Left colon (tissue), 2 donors: ENCODE measurements around the gene CRX. TPM values are rescaled to one million over a fixed set of nuclear protein-coding genes. Genes with fewer than 3 reads are reported as not detected.
"Not testable (repeated sequence)": the region's sequence is repeated elsewhere in the genome, so short reads cannot be mapped to it uniquely, and the experiment has no call there.

Experiments
- ATAC-seq: fragments of 200-7000 bp; cut with Tn5 transposase; one replicate; pipeline ENCODE4 v1.9.1; 2020; ENCODE audit warnings: mild to moderate bottlenecking, moderate library complexity
- DNase-seq, 2 donors: peaks; one replicate each; pipeline ENCODE4 v3.0.0-alpha.2; 2020
- intact Hi-C, 2 donors: fragments of 100-400 bp; cut with DNase I in 1 of 2; cut with micrococcal nuclease in 1 of 2; formaldehyde crosslinking; loops; one replicate each; pipeline versions ENCODE4 v1.11.2 to v1.14.0; 2022; cut with DNase I, micrococcal nuclease
- total RNA-seq, 2 donors: library from RNA; stranded (reverse); fragmentation: NEBNext Ultra II Directional; extraction: Animal tissue kit (Norgen Biotek cat#: 25700); gene quantifications; one replicate each; pipeline ENCODE4 v1.2.1, GENCODE V29; 2021
- donor health status: DM: no; HTN: no; CAD: no.
- donor health status: DM: yes; HTN: yes; CAD: no.

CRX gene
- total RNA-seq, 2 donors from 2014 or later = not detected

DNA sequence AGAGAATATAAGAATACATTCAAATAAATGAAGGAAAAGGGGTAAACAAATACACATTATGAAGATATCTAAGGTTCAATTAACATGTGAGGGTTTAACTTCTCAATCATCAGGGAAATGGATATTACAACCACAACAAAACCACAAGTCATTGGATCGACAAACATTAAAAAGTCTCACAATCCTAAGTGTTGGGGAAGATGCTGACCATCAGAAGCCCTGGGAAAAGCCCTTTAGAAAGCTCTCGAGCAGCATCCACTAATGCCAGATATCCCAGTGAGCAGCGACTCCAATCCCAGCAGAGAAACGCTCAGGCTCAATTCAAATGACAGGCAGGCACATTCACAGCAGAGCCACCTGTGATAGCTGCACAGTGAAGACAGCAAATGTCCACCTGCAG, 20.5 kb upstream of the CRX start:
- DNase-seq (no peak), ATAC-seq (no peak)
- intact Hi-C loops = no loop called here

DNA sequence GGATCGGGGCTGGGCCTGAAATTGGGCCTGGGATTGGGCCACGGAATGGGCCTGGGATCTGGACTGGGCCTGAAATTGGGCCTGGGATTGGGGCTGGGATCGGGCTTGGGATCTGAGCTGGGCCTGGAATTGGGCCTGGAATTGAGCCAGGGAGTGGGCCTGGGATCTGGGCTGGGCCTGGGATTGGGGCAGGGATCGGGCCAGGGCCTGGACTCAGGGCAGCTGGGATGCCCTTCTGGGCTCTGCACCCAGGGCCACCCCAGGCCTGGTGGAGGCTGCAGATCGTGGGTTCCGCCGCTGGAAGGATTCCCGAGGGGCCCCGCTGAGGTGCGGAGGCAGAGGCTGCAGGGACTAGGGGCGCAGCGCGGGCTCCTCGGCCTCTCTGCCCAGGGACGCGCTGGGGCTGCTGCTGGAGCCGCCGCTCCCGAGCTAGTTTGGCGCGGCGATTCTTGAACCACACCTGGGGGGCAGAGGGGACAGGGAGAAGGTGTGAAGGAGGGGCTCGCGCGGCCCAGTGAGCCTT, 19.2 kb upstream of the CRX start:
- intact Hi-C loops = no loop called here
- ATAC-seq = no peak
- DNase-seq = no peak

DNA sequence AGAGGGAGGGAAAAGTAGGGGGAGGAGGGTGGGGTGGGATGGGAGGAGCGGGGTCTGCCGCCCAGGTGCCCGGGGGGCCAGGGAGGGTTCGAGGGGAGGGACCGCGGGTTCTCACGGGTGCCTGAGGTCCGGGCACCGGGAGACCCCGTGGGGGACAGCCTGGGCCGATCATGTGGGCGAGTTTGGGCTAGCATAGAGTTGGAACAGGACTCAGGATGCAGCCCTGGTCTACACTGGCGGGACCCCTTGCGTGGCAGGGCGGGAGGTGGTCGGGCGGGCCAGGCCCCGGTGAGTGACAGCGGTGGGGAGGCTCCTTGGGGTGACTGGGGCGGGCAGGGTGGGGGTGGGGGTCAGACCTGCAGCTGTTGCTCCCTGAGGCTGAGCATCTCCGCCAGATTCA, 18.6 kb upstream of the CRX start:
- DNase-seq, ATAC-seq, intact Hi-C loops: not testable (repeated sequence)

DNA sequence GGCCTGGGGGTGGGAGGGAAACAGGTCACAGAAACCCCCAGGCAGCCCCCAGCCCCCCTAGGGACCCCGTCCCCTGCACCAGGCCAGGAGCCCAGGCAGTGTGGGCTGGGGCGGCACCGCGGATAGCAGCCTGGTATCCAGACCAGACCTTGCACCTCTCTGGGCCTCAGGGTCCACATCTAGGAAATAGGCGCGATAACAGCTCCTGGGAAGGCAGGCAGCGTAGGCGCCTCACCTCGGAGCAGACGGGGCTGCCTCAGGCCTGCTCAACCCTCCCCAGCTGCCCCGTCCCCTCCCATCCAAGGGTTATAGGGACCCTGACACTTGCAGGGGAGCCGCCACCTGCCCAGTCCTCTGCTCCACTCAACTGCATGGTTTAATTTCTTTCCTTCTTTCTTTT, 18.1 kb upstream of the CRX start:
- not testable (repeated sequence) for ATAC-seq

DNA sequence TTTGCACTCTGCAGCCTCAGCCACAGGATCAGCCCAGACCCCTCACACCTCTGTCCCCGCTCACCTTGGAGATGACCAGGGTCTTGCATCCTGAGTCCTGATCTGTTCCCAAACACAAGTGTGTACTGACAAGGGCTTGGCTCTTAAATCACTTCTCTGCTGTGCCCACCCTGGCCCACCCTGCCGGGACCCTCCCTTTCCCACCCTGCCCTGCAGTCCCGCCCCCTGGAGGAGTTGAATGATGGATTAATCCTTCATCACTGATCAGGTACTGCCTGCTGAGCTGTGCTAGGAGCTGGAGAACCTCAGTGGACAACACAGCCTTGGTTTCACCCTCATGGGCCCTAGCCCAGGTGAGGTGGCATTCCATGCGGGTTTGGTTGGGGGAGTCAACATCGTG, 17.3 kb upstream of the CRX start, which contains the start of gene TPRX1:
Gene TPRX1, minus strand, starts transcription at position 101 of the 400 bp plus-strand sequence. Its CDS starts 12 bp downstream, at position 89.
- intact Hi-C loops, ATAC-seq, DNase-seq: not testable (repeated sequence)

More for the DNA sequence above, 18.1 kb upstream of the CRX start:
- DNase-seq, intact Hi-C loops: not testable (repeated sequence)

DNA sequence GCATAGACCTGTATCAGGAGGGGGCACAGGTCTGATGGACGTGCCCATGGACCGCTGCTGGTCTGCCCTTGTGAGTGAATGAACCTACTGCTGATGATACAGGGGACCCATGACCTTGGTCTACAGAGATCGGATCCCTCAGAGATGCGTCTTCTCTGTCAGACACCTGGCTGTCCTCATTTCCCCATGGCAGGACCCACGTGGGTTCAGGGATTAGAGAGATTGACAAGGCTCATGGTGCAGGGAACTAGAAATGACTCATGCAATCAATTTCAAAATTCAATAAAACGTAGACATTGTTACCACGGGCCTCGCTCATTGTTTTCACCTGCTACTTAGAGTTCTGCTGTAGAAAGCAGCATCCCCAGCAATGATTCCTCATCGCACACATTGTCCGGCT, 16.4 kb upstream of the CRX start:
- DNase-seq (no peak), ATAC-seq (no peak)

DNA sequence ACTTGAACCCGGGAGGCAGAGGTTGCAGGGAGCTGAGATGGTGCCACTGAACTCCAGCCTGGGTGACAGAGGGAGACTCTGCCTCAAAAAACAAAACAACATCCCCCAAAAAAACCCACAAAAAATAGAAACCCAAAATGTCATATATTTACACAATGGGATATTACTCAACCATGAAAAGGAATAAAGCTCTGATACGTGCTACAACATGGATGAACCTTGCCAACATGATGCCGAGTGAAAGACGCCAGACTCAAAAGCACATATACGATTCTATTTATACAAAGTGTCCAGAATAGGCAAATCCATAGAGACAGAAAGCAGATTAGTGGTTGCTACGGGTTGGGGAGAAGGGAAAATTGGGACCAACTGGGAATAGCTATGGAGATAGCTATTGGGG, 15.3 kb upstream of the CRX start:
- DNase-seq (no peak), ATAC-seq (no peak)
- intact Hi-C loops = no loop called here

More for the DNA sequence above, 16.4 kb upstream of the CRX start:
- intact Hi-C loops = no loop called here

DNA sequence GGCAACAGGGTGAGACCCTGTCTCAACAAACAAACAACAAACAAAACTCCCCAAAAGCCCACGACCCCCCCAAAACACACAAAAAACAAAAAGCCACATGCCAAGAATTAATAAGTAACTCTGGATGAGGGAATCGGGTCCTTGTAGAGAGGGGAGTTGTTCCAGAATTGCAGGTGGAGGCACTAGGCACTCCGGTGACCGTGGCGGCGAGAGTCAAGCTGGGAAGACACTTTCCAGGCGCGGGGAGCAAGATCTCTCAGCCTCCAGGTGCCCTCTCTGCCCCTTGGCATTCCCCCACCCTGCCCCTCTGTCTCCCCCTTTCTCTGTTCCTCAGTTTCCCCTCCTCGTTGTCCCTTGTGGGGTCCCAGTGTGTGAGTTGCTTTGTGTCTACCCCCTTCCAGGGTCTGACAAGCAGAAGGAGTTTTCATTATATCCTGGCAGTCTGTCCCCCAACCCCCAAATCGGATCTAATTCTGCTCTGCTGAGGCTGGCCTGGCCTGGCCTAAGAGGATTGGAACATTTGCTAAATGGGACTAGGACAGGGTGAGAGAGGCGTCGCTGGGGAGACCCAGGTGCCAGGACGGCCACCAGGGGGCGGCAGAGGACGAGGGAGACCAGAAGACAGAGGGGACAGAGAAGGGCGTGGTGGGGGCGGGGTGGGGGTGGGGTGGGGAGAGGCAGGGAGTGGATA, 8.3 kb upstream of the CRX start:
- peak; percentile 58 to 88 for DNase-seq
- ATAC-seq = peak; percentile 88
- intact Hi-C loops = no loop called here

DNA sequence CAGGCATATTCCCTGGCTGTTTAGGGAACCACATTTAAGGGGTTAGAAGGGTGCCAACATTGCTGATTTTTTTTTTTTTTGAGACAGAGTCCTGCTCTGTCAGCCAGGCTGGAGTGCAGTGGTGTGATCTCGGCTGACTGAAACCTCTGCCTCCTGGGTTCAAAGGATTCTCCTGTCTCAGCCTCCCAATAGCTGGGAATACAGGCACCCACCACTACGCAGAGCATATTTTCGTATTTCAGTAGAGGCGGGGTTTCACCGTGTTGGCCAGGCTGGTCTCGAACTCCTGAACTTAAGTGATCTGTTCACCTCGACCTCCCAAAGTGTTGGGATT, 7.8 kb upstream of the CRX start:
- no peak for DNase-seq
- intact Hi-C loops = no loop called here
- no peak for ATAC-seq

DNA sequence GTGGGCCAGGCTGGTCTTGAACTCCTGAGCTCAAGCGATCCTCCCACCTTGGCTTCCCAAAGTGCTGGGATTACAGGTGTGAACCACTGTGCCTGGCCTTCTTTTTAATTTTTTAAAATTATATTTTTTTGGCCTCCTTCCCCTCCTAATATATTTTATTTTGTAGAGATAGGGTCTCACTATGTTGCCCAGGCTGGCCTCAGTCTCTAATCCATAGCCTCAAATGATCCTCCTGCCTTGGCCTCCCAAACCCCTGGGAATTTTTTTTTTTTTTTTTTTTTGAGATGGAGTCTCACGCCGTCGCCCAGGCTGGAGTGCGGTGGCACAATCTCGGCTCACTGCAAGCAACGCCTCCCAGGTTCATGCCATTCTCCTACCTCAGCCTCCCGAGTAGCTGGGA, 5.5 kb upstream of the CRX start:
- intact Hi-C loops, DNase-seq, ATAC-seq: not testable (repeated sequence)

DNA sequence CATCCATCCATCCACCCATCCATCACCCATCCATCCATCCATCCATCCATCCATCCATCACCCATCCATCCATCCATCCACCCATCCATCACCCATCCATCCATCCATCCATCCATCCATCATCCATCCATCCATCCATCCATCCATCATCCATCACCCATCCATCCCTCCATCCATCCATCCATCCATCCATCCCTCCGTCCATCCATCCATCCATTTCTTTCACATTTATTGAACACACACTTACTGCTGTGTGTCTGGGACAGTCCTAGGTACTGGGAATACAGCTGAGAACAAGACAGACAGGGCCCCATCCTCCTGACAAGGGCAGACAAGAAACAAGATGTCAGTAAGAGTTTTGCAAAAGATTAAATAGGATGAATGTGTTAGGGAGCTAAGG, 3.5 kb upstream of the CRX start:
- intact Hi-C loops, ATAC-seq: not testable (repeated sequence)

DNA sequence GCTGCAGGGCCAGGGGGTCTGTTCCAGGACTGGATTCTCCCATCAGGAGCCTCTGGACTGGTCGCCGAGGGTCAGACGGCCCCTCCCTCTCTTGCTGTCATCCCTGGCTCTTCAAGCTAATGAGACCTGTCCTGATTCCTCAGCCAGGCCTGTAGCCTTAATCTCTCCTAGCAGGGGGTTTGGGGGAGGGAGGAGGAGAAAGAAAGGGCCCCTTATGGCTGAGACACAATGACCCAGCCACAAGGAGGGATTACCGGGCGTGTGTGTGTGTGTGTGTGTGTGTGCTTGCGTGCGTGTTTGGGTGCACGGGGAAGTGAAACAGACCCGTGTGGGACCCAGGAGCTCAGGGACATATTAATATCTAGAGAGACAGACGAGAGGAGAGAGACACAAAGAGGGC, 1.9 kb upstream of the CRX start:
- ATAC-seq (no peak), DNase-seq (no peak)
- intact Hi-C loops = no loop called here

More for the DNA sequence above, 3.5 kb upstream of the CRX start:
- not testable (repeated sequence) for DNase-seq

DNA sequence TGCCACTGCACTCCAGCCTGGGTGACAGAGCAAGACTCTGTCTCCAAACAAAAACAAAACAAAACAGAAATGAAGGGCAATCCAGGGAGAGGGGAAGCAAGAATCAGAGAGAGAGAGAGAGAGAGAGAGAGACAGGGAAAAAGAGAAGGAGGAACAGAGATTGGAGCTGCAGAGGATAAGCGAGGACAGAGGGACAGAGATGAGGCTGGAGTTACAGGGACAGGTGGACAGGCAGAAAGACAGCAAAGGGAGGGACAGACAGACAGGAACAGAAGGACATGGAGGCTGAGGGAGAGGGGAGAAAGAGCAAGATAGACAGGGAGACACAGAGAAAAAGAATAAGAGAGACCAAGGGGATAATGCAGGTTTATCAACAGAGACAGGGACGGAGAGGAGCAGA, 1.3 kb upstream of the CRX start:
- no peak for ATAC-seq
- no peak for DNase-seq
- intact Hi-C loops = no loop called here

DNA sequence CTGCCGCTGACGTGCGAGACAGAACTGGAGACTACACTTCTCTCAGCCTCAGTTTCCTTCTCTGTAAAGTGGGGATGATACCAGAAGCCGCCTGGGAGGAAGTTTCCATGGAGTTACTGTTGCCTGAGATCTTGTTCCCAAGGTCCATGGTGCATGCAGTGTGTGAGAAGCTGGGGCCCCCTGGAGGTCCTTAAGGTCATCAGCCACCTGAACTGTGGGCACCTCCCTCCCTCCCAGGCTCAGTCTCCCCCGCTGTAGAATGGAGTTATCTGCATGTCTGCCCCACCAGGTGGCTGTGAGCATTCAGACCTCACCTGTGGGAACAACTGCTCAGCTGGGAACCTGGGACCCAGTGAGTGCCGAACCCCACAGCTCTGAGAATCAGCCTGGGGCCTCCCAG, 2.7 kb downstream of the CRX start:
- DNase-seq (no peak), ATAC-seq (no peak)
- intact Hi-C loops = no loop called here

DNA sequence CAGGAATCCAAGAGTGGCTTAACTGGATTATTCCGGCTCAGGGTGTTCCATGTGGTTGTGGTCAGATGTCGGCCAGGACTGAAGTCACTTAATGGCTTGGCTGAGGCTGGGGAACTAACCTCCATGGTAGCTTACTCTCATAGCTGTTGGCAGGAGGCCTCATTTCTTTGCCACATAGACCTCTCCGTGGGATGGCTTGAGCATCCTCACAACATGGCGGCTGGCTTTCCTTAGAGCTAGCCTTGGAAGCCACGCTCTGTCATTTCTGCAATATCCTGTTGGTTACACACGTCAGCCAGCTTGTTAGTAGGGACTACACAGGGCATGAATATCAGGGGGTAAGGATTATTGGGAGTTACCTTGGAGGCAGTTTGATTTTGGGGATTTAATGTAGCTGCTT, 5.1 kb downstream of the CRX start:
- intact Hi-C loops = no loop called here
- no peak for DNase-seq
- no peak for ATAC-seq

DNA sequence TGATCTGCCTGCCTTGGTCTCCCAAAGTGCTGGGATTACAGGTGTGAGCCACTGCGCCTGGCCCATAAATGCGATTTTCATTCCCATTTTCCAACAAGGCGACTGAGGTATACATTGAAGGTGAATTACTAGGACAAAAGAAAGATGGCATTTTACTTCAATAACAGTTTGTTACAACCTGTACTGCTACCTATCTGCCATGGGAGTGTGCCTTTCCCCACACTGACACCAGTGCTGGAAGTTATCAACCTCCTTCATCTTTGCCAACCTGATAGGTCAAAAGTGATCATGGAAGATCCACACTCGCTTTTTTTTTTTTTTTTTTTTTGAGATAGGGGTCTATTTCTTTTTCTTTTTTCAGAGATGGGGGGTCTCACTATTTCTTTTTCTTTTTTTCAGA, 11.0 kb downstream of the CRX start:
- ATAC-seq (no peak), DNase-seq (no peak)
- intact Hi-C loops = no loop called here

DNA sequence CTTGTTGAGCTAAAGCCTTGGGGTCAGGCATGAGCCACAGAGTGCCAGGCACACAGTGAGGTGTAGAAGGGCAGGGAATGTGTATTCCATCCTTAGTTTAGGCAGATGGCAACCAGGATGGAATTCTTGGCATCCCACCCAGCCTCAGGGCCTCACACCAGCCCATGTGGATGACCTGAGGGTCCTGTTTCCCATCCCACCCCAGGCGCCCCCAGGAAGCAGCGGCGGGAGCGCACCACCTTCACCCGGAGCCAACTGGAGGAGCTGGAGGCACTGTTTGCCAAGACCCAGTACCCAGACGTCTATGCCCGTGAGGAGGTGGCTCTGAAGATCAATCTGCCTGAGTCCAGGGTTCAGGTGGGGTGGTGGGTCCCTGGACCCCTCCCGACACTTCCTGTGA, 14.3 kb downstream of the CRX start:
- ATAC-seq (no peak), DNase-seq (no peak)
- intact Hi-C loops = no loop called here

DNA sequence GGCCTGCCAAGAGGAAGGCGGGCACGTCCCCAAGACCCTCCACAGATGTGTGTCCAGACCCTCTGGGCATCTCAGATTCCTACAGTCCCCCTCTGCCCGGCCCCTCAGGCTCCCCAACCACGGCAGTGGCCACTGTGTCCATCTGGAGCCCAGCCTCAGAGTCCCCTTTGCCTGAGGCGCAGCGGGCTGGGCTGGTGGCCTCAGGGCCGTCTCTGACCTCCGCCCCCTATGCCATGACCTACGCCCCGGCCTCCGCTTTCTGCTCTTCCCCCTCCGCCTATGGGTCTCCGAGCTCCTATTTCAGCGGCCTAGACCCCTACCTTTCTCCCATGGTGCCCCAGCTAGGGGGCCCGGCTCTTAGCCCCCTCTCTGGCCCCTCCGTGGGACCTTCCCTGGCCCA, 17.7 kb downstream of the CRX start:
- intact Hi-C loops = no loop called here
- DNase-seq (no peak), ATAC-seq (no peak)

DNA sequence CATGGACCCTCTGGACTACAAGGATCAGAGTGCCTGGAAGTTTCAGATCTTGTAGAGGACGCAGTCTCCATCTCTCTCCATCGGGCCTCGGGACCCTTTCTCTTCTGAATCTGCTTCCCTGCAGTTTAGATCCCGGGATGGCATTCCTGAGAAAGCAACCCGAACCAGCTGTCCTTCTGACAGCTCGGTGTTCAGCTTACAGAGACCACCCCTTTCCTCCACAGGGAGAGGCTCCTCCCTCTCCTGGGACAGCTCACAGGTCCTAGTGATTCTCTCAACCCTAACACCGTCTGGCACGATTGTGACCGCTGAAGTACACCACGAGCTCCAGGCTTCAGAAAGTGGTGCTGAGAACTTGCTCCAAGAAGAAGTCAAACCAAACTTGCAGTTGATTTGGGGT, 18.2 kb downstream of the CRX start:
- intact Hi-C loops = no loop called here
- ATAC-seq (no peak), DNase-seq (no peak)

DNA sequence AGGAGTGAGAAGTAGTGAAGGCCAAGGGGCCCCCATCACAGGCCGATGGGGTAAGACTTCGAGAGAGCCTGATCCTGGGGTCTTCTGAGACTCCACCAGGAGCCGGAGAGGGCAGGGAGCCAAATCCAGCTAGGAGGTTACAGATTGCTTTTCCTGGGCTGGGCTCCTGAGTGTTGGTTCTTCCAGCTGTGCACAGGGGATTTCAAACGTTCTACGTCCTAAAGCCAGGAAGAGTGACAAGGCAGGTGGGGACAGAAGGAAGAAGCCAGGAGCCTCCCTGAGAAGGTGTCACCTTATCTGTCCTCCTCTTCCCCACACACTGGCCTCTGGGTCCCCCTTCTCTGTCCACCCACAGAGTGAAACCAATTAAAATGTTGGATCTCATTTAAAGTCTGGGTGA, 21.2 kb downstream of the CRX start:
- intact Hi-C loops = no loop called here
- ATAC-seq = no peak
- DNase-seq = no peak

DNA sequence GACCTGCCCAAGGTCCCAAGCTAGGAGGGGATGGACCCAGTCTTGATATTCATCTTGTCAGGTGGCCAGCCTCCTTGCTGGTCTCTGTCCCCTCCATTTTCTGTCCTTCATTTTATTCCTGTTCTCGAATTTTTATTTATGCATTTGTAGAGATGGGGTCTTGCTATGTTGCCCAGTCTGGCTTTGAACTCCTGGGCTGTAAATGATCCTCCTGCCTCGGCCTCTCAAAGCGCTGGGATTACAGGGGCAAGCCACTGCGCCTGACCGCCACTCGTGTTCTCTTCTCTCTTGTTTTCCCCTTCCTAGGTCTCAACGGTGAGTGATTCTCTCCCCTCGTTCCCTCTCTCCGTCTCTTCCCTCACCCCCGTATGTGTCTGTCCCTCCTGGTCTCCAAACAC, 26.7 kb downstream of the CRX start:
- ATAC-seq = no peak
- DNase-seq = no peak
- intact Hi-C loops = no loop called here
